Gastroesophageal sphincter (tissue), 4 donors: Measurements from ENCODE around the gene MAP2K2. TPM values are rescaled to one million over a fixed set of nuclear protein-coding genes. Genes with fewer than 3 reads are reported as not detected.
"Not testable (repeated sequence)": the region's sequence is repeated elsewhere in the genome, so short reads cannot be mapped to it uniquely, and the experiment has no call there.

ENCODE experiments used
- ATAC-seq: fragments of 150-250 bp; one replicate; pipeline ENCODE4 v1.9.1; 2016; ENCODE audit warnings: mild to moderate bottlenecking, moderate library complexity
- H3K27ac ChIP-seq, 4 donors: fragments of 200-600 bp; sonication (generic) in 3 of 4; 1 replicate in 3 of 4; 2 replicates in 1 of 4; pipeline ENCODE4 v1.5.1; 2016 to 2019
- H3K27me3 ChIP-seq: fragments of 200-600 bp; sonication (generic); one replicate; pipeline ENCODE4 v1.5.1; 2019
- H3K36me3 ChIP-seq, 2 donors: fragments of 200-600 bp; sonication (generic); one replicate each; pipeline ENCODE4 v1.5.1; 2019; ENCODE audit warnings: control low read depth in 1 of 2
- H3K4me1 ChIP-seq, 3 donors: fragments of 200-600 bp; sonication (generic); 1 replicate in 2 of 3; 2 replicates in 1 of 3; pipeline ENCODE4 v1.5.1; 2016 to 2019; ENCODE audit warnings: control low read depth in 2 of 3
- H3K4me3 ChIP-seq, 2 donors: fragments of 200-600 bp; sonication (generic); one replicate each; pipeline ENCODE4 v1.5.1; 2019; ENCODE audit warnings: mild to moderate bottlenecking in 1 of 2, moderate library complexity in 1 of 2
- H3K9me3 ChIP-seq, 3 donors: fragments of 200-600 bp; sonication (generic); one replicate each; pipeline ENCODE4 v1.5.1; 2017 to 2019; ENCODE audit warnings: control low read depth in 2 of 3
- EP300 ChIP-seq: sonication (generic); formaldehyde crosslinking; IDR thresholded peaks from one replicate; pipeline ENCODE4 v1.6.1; 2017; ENCODE audit warnings: antibody characterized with exemption, mild to moderate bottlenecking
- POLR2A ChIP-seq, 2 donors: fragments of 450-650 bp; IDR thresholded peaks; one replicate each; pipeline ENCODE4 v1.6.1; 2017; ENCODE audit warnings: antibody characterized with exemption in 2 of 2, mild to moderate bottlenecking in 2 of 2, moderate library complexity in 1 of 2
- POLR2AphosphoS5 ChIP-seq: sonication (generic); formaldehyde crosslinking; IDR thresholded peaks from one replicate; pipeline ENCODE4 v1.6.1; 2017; ENCODE audit warnings: antibody characterized with exemption
- WGBS, 2 donors: methylation state at CpG; one replicate each; pipeline ENCODE4 v1.1.5; 2018; ENCODE audit warnings: low coverage in 1 of 2; 5-methylcytosine and 5-hydroxymethylcytosine counted together
- total RNA-seq, 4 donors: library from RNA; depleted of rRNA; stranded (reverse); fragments of >200 nt; gene quantifications; one replicate each; pipeline ENCODE4 v1.1.0, GENCODE V29; 2016
- TF ChIP-seq, protein P1 (sequence below), 4 experiments: fragments of 200-600 bp in 2 of 4; fragments of 450-650 bp in 2 of 4; sonication (generic) in 1 of 4; IDR thresholded peaks; one replicate each; pipeline ENCODE4 v1.5.1; 2017 to 2019; ENCODE audit warnings: antibody characterized with exemption in 4 of 4, mild to moderate bottlenecking in 2 of 4, moderate library complexity in 2 of 4

The MAP2K2 gene
- total RNA-seq, 4 donors from 2014 or later: 53.3 to 112 (median 69.7) TPM

DNA sequence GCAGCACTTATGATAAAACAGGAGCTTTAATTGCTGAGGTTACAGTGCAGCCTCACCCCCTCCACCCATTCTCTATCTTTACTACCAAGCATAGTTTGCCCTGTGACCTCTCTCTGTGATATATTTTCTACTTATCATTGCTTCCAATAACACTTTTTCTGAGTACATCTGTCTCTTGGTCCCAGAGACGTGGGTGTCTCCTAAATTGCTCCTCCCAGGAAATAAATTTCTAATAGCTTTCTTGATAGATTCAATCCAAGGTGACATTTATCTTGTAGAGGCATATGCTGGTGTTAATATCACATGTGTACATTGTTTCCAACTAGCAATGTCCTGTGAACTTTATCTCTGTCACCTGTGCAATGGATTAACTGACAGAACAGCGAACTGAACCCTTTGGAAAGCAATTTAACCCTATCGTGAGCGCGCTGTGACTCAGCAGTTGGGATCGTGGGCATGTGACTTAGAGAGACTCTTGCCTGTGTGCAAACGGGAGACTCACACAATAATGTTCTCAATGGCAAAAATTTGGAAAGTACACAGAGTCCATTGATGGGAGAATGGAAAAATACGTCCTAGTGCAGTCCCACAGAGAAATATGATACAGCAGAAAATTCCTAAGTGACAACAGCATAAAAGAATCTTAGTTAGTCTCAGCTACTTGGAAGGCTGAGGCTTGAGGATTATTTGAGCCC lies 7.0 kb upstream of the MAP2K2 start:
- Histone ChIP-seq H3K4me3 (no peak overlapping the region), H3K36me3 (no peaks in the 10 kb centered on the region), H3K4me1 (no peaks in the 10 kb centered on the region), H3K27ac (peak overlapping the region in 3 of 4 donors; percentile 33 to 65 (median 43)), H3K9me3 (no peaks in the 10 kb centered on the region), H3K27me3 (peaks cover 16% of the 10 kb centered on the region)
- TF ChIP-seq POLR2AphosphoS5: peak; percentile 7
- TF ChIP-seq POLR2A (IDR thresholded peaks at IDR 0.05): no peak
- TF ChIP-seq EP300: no peak
- TF ChIP-seq, protein P1, sequence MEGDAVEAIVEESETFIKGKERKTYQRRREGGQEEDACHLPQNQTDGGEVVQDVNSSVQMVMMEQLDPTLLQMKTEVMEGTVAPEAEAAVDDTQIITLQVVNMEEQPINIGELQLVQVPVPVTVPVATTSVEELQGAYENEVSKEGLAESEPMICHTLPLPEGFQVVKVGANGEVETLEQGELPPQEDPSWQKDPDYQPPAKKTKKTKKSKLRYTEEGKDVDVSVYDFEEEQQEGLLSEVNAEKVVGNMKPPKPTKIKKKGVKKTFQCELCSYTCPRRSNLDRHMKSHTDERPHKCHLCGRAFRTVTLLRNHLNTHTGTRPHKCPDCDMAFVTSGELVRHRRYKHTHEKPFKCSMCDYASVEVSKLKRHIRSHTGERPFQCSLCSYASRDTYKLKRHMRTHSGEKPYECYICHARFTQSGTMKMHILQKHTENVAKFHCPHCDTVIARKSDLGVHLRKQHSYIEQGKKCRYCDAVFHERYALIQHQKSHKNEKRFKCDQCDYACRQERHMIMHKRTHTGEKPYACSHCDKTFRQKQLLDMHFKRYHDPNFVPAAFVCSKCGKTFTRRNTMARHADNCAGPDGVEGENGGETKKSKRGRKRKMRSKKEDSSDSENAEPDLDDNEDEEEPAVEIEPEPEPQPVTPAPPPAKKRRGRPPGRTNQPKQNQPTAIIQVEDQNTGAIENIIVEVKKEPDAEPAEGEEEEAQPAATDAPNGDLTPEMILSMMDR (IDR thresholded peaks at IDR 0.05): no peak
- WGBS, 2 donors: 31 to 46% methylated on average over 8 of the region's 8 CpGs
- peak; percentile 61 for ATAC-seq

DNA sequence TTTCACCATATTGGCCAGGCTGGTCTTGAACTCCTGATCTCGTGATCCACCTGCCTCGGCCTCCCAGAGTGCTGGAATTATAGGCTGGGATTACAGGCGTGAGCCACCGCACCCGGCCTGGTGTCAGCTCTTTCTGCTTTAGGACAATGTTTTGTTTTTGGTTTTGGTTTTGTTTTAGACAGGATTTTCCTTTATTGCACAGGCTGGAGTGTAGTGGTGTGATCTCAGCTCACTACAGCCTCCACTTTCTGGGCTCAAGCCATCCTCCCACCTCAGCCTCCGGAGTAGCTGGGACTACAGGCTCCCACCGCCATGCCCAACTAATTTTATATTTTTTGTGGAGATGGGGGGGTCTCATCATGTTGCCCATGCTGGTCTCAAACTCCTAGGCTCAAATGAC lies 5.1 kb upstream of the MAP2K2 start:
- H3K27ac ChIP-seq, H3K4me3 ChIP-seq, H3K4me1 ChIP-seq, H3K36me3 ChIP-seq, H3K9me3 ChIP-seq, ATAC-seq: not testable (repeated sequence)
- H3K27me3 ChIP-seq: peaks cover 16% of the 10 kb centered on the region
- 94 to 100% methylated on average over 1 to 3 of the region's 7 CpGs for WGBS, 2 donors

DNA sequence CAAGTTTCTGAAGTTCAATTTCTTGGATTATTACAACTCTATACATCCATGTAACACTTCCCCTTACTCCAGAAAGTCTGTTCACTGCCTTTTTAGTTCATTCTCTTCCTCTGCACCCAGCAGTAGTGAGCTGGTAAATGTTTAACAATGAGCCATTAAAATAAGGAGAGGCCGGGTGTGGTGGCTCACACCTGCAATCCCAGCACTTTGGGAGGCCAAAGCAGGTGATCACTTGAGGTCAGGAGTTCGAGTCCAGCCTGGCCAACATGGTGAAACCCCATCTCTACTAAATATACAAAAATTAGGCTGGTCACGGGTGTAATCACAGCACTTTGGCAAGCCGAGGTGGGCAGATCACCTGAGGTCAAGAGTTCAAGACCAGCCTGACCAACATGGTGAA lies 3.4 kb upstream of the MAP2K2 start:
- WGBS, 2 donors: 44 to 80% methylated on average over 1 to 2 of the region's 4 CpGs
- H3K27ac ChIP-seq, ATAC-seq, H3K4me3 ChIP-seq, H3K9me3 ChIP-seq, H3K36me3 ChIP-seq: not testable (repeated sequence)
- peaks cover 4 to 20% (median 10%) of the 10 kb centered on the region in 3 donors for H3K4me1 ChIP-seq
- H3K27me3 ChIP-seq: peaks cover 16% of the 10 kb centered on the region

DNA sequence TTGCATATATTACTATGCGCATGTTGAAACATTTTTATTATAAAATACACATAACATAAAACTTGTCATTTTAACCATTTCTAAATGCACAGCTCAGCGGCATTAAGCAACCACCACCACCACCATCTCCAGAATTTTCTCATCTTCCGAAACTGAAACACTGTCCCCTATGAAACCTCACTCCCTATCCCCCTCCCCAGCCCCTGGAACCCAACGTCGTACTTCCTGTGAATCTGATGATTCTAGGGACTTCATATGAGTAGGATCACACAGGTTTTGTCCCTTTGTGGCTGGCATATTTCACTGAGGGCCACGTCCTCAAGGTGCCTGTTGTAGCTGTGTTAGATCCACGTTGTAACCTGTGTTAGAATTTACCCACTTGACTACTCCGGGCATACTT lies 716 bp upstream of the MAP2K2 start:
- H3K27ac ChIP-seq: peak overlapping the region in 2 of 4 donors; percentile 81 to 87
- H3K4me3 ChIP-seq: peak overlapping the region; percentile 84 to 98
- H3K27me3 ChIP-seq: peaks cover 2% of the 10 kb centered on the region
- peaks cover 0 to 10% of the 10 kb centered on the region in 2 donors for H3K36me3 ChIP-seq
- H3K4me1 ChIP-seq: peaks cover 4 to 47% (median 16%) of the 10 kb centered on the region in 3 donors
- ATAC-seq: no peak
- no peaks in the 10 kb centered on the region for H3K9me3 ChIP-seq
- TF ChIP-seq POLR2A (IDR thresholded peaks at IDR 0.05) (no peak), EP300 (no peak), POLR2AphosphoS5 (no peak)
- TF ChIP-seq, protein P1 (IDR thresholded peaks at IDR 0.05): no peak
- 39 to 68% methylated on average over 4 to 7 of the region's 8 CpGs for WGBS, 2 donors

DNA sequence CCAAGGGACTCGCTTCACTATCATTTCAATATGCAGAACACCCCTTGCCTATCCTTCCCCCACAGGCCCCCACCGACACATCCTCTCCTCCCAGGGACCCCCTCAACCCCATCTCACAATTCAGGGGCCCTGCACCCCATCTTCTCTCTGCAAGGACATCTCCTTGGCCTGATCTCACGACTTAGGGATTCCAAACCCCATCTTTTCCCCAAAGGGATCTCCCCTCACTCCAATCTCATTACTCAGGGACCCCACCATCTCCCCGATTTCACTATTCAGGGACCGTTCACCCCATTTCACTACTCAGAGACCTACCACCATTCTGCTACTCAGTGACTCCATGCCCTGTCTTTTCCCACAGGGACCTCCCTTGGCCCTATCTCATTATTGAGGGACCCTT lies 1.4 kb downstream of the MAP2K2 start:
- H3K27me3 ChIP-seq: no peaks in the 10 kb centered on the region
- H3K4me1 ChIP-seq: peaks cover 4 to 48% (median 16%) of the 10 kb centered on the region in 3 donors
- peak overlapping the region in 1 of 2 donors; percentile 84 for H3K4me3 ChIP-seq
- ATAC-seq: no peak
- WGBS, 2 donors: 39 to 51% methylated on average over 3 of the region's 5 CpGs
- H3K9me3 ChIP-seq: no peaks in the 10 kb centered on the region
- peak overlapping the region in 3 of 4 donors; percentile 81 to 87 (median 85) for H3K27ac ChIP-seq
- TF ChIP-seq POLR2A (IDR thresholded peaks at IDR 0.05): no peak
- TF ChIP-seq, protein P1 (IDR thresholded peaks at IDR 0.05): no peak
- TF ChIP-seq EP300: no peak
- peaks cover 0 to 31% of the 10 kb centered on the region in 2 donors for H3K36me3 ChIP-seq

DNA sequence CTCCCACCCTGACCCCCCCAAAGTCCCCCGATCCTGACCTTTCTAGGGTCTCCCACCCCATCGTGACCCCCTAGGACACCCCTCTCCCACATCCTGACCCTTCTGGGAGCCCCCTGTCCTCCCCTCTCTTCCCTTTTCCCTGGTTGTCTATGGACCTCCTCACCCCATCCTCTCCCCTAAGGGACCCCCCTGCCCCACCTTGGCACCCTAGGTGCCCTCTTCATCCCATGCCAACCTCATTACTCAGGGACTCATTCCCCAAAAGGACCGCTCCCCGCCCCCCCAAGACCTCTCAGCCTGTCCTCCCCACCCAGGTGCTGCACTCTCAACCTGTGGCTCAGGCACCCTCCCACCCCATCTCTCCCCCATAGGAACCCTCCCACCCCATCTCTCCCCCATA lies 2.1 kb downstream of the MAP2K2 start:
- H3K9me3 ChIP-seq: no peaks in the 10 kb centered on the region
- H3K4me3 ChIP-seq: no peak overlapping the region
- H3K27me3 ChIP-seq: no peaks in the 10 kb centered on the region
- no peak for ATAC-seq
- TF ChIP-seq POLR2A (IDR thresholded peaks at IDR 0.05) (no peak), POLR2AphosphoS5 (no peak), EP300 (no peak)
- TF ChIP-seq, protein P1 (IDR thresholded peaks at IDR 0.05): no peak
- 93% methylated on average over 3 of the region's 4 CpGs; no CpG with 5 or more reads in 1 of the 2 donors for WGBS, 2 donors
- H3K4me1 ChIP-seq: peaks cover 4 to 48% (median 16%) of the 10 kb centered on the region in 3 donors
- H3K36me3 ChIP-seq: peaks cover 0 to 37% of the 10 kb centered on the region in 2 donors
- H3K27ac ChIP-seq: peak overlapping the region in 2 of 4 donors; percentile 85 to 87
